ENCODE measurements around the gene WSB1. TPM values are rescaled to one million over a fixed set of nuclear protein-coding genes. Genes with fewer than 3 reads are reported as not detected.

WSB1 gene
- polyA plus RNA-seq, 1 of the 3 experiments (the other 2 are of a cell fraction), result 261 TPM

- Histone ChIP-seq H3K9ac (no peak overlapping the region), H3K4me2 (no peak overlapping the region), H2AFZ (ENCODE audit: low read depth) (no peak overlapping the region), H3K9me2 (no peaks in the 10 kb centered on the region), H4K20me1 (ENCODE audit: insufficient read depth) (no peaks in the 10 kb centered on the region), H3K9me3 (no peaks in the 10 kb centered on the region), H3K4me1 (ENCODE audit: control insufficient read depth in 1 of 2, insufficient read depth in 2 of 2, low read depth in 1 of 2, low read length in 1 of 2) (peaks cover 0 to 22% of the 10 kb centered on the region in 2 experiments; a peak in 1 of 4 replicates), H3F3A (replicated peaks; ENCODE audit: insufficient read depth) (no peaks in the 10 kb centered on the region), H3K79me2 (ENCODE audit: insufficient read depth) (no peaks in the 10 kb centered on the region), H3K27me3 (ENCODE audit: insufficient read depth) (no peaks in the 10 kb centered on the region), H3K27ac (ENCODE audit: low read depth in 2 of 2, low read length in 1 of 2) (no peak overlapping the region), H3K4me3 (ENCODE audit: low read depth in 2 of 2, low read length in 1 of 2) (no peak overlapping the region), H3K36me3 (replicated peaks in 1 of 2; ENCODE audit: control insufficient read depth in 1 of 2, insufficient read depth in 2 of 2, low read length in 1 of 2) (peaks cover 0 to 2% of the 10 kb centered on the region in 2 experiments)
- CTCF ChIA-PET, result interaction anchor here (1.0 to 2.9 kb wide), 5 partner anchors 10 to 78 kb away, joined by 4 to 12 read pairs (median 4); no protein-coding TSS in a partner anchor
- 88% methylated on average over 4 of the region's 4 CpGs for WGBS (ENCODE audit: low lambda C conversion rate)
- no peak for TF ChIP-seq TAF1 (IDR thresholded peaks at IDR 0.05; ENCODE audit: borderline replicate concordance, low read depth, low read length)
- no peak for DNase-seq
- POLR2A ChIA-PET, result interaction anchor here (3.7 kb wide), 1 partner anchor 29 kb away, joined by 14 read pairs; the partner anchor contains the start of gene WSB1
Observed at GRCh38 chr17:27322690-27323508, 29.0 kb downstream of the WSB1 start.

GRCh38 chr17:27323538-27324215, 29.8 kb downstream of the WSB1 start:
- no peaks in the 10 kb centered on the region for H3K9me3 ChIP-seq
- H3K9me2 ChIP-seq, result no peaks in the 10 kb centered on the region
- H4K20me1 ChIP-seq (ENCODE audit: insufficient read depth), result no peaks in the 10 kb centered on the region
- H3K27ac ChIP-seq (ENCODE audit: low read depth in 2 of 2, low read length in 1 of 2), result no peak overlapping the region
- no peak overlapping the region for H3K9ac ChIP-seq
- ChIA-PET CTCF (interaction anchor here (1.4 to 2.9 kb wide), 3 partner anchors 9 to 79 kb away, joined by 4 to 12 read pairs (median 4); no protein-coding TSS in a partner anchor), POLR2A (no interaction called here)
- peaks cover 0 to 2% of the 10 kb centered on the region in 2 experiments for H3K36me3 ChIP-seq (replicated peaks in 1 of 2; ENCODE audit: control insufficient read depth in 1 of 2, insufficient read depth in 2 of 2, low read length in 1 of 2)
- no peaks in the 10 kb centered on the region for H3K27me3 ChIP-seq (ENCODE audit: insufficient read depth)
- no peak overlapping the region for H3K4me3 ChIP-seq (ENCODE audit: low read depth in 2 of 2, low read length in 1 of 2)
- no peak overlapping the region for H3K4me2 ChIP-seq
- H3F3A ChIP-seq (replicated peaks; ENCODE audit: insufficient read depth), result no peaks in the 10 kb centered on the region
- H2AFZ ChIP-seq (ENCODE audit: low read depth), result no peak overlapping the region
- TF ChIP-seq NRF1 (IDR thresholded peaks at IDR 0.05; ENCODE audit: low read depth, low read length), result no peak
- TF ChIP-seq USF1 (IDR thresholded peaks at IDR 0.05; ENCODE audit: borderline replicate concordance, low read depth), result no peak
- no peak for TF ChIP-seq FOXM1 (IDR thresholded peaks at IDR 0.05; ENCODE audit: low read depth)
- no peaks in the 10 kb centered on the region for H3K79me2 ChIP-seq (ENCODE audit: insufficient read depth)
- H3K4me1 ChIP-seq (ENCODE audit: control insufficient read depth in 1 of 2, insufficient read depth in 2 of 2, low read depth in 1 of 2, low read length in 1 of 2), result peaks cover 0 to 22% of the 10 kb centered on the region in 2 experiments; a peak in 1 of 4 replicates
- 80% methylated on average over 6 of the region's 7 CpGs for WGBS (ENCODE audit: low lambda C conversion rate)
- no peak for DNase-seq

- Histone ChIP-seq H3F3A (replicated peaks; ENCODE audit: insufficient read depth) (no peaks in the 10 kb centered on the region), H3K36me3 (replicated peaks in 1 of 2; ENCODE audit: control insufficient read depth in 1 of 2, insufficient read depth in 2 of 2, low read length in 1 of 2) (no peaks in the 10 kb centered on the region), H3K27ac (ENCODE audit: low read depth in 2 of 2, low read length in 1 of 2) (no peak overlapping the region), H3K27me3 (ENCODE audit: insufficient read depth) (no peaks in the 10 kb centered on the region), H2AFZ (ENCODE audit: low read depth) (no peak overlapping the region), H3K9ac (no peak overlapping the region), H3K4me3 (ENCODE audit: low read depth in 2 of 2, low read length in 1 of 2) (no peak overlapping the region), H3K9me3 (no peaks in the 10 kb centered on the region), H3K4me2 (no peak overlapping the region), H4K20me1 (ENCODE audit: insufficient read depth) (no peaks in the 10 kb centered on the region), H3K9me2 (no peaks in the 10 kb centered on the region), H3K4me1 (ENCODE audit: control insufficient read depth in 1 of 2, insufficient read depth in 2 of 2, low read depth in 1 of 2, low read length in 1 of 2) (peaks cover 0 to 23% of the 10 kb centered on the region in 2 experiments; a peak in 1 of 4 replicates), H3K79me2 (ENCODE audit: insufficient read depth) (no peaks in the 10 kb centered on the region)
- TF ChIP-seq, protein P1, sequence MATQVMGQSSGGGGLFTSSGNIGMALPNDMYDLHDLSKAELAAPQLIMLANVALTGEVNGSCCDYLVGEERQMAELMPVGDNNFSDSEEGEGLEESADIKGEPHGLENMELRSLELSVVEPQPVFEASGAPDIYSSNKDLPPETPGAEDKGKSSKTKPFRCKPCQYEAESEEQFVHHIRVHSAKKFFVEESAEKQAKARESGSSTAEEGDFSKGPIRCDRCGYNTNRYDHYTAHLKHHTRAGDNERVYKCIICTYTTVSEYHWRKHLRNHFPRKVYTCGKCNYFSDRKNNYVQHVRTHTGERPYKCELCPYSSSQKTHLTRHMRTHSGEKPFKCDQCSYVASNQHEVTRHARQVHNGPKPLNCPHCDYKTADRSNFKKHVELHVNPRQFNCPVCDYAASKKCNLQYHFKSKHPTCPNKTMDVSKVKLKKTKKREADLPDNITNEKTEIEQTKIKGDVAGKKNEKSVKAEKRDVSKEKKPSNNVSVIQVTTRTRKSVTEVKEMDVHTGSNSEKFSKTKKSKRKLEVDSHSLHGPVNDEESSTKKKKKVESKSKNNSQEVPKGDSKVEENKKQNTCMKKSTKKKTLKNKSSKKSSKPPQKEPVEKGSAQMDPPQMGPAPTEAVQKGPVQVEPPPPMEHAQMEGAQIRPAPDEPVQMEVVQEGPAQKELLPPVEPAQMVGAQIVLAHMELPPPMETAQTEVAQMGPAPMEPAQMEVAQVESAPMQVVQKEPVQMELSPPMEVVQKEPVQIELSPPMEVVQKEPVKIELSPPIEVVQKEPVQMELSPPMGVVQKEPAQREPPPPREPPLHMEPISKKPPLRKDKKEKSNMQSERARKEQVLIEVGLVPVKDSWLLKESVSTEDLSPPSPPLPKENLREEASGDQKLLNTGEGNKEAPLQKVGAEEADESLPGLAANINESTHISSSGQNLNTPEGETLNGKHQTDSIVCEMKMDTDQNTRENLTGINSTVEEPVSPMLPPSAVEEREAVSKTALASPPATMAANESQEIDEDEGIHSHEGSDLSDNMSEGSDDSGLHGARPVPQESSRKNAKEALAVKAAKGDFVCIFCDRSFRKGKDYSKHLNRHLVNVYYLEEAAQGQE (IDR thresholded peaks at IDR 0.05; ENCODE audit: low read depth, low read length), result no peak
- TF ChIP-seq EP300 (IDR thresholded peaks at IDR 0.05; ENCODE audit: borderline replicate concordance in 1 of 2, low read depth in 1 of 2, low read length in 1 of 2) (no peak), NFIC (IDR thresholded peaks at IDR 0.05; ENCODE audit: borderline replicate concordance) (no peak), MEF2A (IDR thresholded peaks at IDR 0.05; ENCODE audit: borderline replicate concordance, low read depth) (no peak)
- TF ChIP-seq, protein P2, sequence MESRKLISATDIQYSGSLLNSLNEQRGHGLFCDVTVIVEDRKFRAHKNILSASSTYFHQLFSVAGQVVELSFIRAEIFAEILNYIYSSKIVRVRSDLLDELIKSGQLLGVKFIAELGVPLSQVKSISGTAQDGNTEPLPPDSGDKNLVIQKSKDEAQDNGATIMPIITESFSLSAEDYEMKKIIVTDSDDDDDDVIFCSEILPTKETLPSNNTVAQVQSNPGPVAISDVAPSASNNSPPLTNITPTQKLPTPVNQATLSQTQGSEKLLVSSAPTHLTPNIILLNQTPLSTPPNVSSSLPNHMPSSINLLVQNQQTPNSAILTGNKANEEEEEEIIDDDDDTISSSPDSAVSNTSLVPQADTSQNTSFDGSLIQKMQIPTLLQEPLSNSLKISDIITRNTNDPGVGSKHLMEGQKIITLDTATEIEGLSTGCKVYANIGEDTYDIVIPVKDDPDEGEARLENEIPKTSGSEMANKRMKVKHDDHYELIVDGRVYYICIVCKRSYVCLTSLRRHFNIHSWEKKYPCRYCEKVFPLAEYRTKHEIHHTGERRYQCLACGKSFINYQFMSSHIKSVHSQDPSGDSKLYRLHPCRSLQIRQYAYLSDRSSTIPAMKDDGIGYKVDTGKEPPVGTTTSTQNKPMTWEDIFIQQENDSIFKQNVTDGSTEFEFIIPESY (IDR thresholded peaks at IDR 0.05; ENCODE audit: borderline replicate concordance, low read depth), result no peak
- ChIA-PET POLR2A (no interaction called here), CTCF (interaction anchor here (1.1 to 2.9 kb wide), 3 partner anchors 8 to 88 kb away, joined by 3 to 12 read pairs (median 4); no protein-coding TSS in a partner anchor)
- 90% methylated on average over 5 of the region's 5 CpGs for WGBS (ENCODE audit: low lambda C conversion rate)
- DNase-seq, result no peak
Observed at GRCh38 chr17:27324771-27325339, 30.9 kb downstream of the WSB1 start.
